ENCODE data around the gene RSU1.

Gene RSU1

DNA sequence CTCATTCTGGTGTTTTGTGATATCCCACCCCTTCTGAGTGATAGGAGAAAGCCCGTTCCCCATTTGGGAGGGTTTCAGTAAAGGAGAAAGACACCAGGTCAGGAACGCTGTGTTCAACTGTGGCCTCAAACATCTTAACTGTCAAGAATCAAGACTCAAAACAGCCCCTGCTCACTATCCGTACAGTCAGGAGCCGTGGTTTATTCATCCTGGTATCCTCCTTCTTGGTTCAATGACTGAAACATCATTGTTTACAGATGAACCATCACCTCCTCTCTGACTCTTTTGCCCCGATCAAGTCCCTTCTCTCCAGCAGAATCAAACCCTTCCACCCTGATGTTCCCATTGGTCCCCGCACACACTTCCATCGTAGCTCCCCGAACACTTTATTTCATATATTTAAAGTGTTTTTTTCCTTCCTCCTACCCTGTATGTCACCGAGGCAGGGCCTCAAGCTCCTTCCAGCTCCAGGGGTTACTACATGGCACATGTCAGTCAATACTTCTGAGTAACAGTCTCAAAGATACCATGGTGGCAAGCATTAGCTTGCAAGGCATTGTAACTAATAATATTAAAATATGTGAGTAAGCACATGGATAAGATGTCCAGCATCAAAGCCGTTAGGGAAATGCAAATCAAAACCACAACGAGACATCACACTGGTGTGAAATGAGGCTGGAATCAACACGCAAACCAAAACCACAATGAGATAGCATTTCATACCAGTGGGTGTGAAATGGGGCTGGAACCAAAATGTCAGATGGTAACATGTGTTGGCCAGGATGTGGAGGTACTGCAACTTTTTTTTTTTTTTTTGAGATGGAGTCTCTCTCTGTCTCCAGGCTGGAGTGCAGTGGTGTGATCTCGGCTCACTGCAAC, 170.8 kb downstream of the RSU1 start:
- no peak for DNase-seq (ENCODE audit: low read depth)
- TF ChIP-seq, protein P1, sequence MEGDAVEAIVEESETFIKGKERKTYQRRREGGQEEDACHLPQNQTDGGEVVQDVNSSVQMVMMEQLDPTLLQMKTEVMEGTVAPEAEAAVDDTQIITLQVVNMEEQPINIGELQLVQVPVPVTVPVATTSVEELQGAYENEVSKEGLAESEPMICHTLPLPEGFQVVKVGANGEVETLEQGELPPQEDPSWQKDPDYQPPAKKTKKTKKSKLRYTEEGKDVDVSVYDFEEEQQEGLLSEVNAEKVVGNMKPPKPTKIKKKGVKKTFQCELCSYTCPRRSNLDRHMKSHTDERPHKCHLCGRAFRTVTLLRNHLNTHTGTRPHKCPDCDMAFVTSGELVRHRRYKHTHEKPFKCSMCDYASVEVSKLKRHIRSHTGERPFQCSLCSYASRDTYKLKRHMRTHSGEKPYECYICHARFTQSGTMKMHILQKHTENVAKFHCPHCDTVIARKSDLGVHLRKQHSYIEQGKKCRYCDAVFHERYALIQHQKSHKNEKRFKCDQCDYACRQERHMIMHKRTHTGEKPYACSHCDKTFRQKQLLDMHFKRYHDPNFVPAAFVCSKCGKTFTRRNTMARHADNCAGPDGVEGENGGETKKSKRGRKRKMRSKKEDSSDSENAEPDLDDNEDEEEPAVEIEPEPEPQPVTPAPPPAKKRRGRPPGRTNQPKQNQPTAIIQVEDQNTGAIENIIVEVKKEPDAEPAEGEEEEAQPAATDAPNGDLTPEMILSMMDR (conservative IDR thresholded peaks at IDR 0.05; ENCODE audit: control insufficient read depth, insufficient read depth, low read depth, low read length), result no peak
- H3K4me3 ChIP-seq (ENCODE audit: control insufficient read depth, low read depth, low read length), result no peak overlapping the region

GRCh38 chr10:16644146-16644545, 173.1 kb downstream of the RSU1 start:
- TF ChIP-seq, protein P1 (conservative IDR thresholded peaks at IDR 0.05; ENCODE audit: control insufficient read depth, insufficient read depth, low read depth, low read length), result no peak
- H3K4me3 ChIP-seq (ENCODE audit: control insufficient read depth, low read depth, low read length), result no peak overlapping the region
- peak; percentile 54 for DNase-seq (ENCODE audit: low read depth)

DNA sequence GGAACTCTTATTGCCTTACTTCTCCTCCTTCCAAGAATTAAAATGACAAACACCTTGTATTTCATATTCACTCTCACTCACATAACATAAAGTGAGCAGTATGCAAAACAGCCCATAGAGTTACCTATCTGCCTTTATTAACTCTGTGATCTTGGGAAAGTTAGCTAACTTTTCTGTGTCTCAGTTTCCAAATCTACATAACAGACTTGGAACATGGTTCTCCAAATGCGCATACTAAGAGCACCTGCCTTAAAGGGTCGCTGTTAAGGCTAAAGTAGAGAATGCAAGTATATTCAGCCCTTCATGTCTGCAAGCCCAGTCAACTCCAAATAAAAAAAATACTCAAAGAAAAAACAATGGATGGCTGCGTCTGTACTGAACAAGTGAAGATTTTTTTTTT, 173.7 kb downstream of the RSU1 start:
- TF ChIP-seq, protein P1 (conservative IDR thresholded peaks at IDR 0.05; ENCODE audit: control insufficient read depth, insufficient read depth, low read depth, low read length), result no peak

GRCh38 chr10:16640153-16640552, 177.1 kb downstream of the RSU1 start:
- no peak overlapping the region for H3K4me3 ChIP-seq (ENCODE audit: control insufficient read depth, low read depth, low read length)
- no peak for DNase-seq (ENCODE audit: low read depth)
- TF ChIP-seq, protein P1 (conservative IDR thresholded peaks at IDR 0.05; ENCODE audit: control insufficient read depth, insufficient read depth, low read depth, low read length), result no peak

More for the DNA sequence above, 173.7 kb downstream of the RSU1 start:
- no peak overlapping the region for H3K4me3 ChIP-seq (ENCODE audit: control insufficient read depth, low read depth, low read length)
- DNase-seq (ENCODE audit: low read depth), result no peak

DNA sequence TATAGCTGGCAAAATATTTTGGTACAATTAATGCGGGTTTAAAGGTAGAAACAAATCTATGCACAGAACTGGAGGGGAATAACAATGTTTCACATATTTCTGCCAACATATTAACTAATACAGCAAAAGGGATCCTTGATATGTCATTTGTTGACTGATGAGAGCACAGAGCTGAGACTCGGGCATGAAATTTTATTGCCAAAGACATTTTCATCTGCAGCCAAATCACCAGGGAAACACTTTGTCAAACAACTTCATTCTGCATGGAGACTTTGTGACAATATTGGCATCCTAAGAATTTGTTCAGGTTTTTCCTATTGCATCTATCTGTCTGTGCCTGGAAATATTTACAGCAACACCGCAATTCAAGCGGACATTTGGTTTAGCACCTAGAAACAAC, 177.8 kb downstream of the RSU1 start:
- DNase-seq (ENCODE audit: low read depth), result no peak
- H3K4me3 ChIP-seq (ENCODE audit: control insufficient read depth, low read depth, low read length), result no peak overlapping the region
- TF ChIP-seq, protein P1 (conservative IDR thresholded peaks at IDR 0.05; ENCODE audit: control insufficient read depth, insufficient read depth, low read depth, low read length), result no peak

DNA sequence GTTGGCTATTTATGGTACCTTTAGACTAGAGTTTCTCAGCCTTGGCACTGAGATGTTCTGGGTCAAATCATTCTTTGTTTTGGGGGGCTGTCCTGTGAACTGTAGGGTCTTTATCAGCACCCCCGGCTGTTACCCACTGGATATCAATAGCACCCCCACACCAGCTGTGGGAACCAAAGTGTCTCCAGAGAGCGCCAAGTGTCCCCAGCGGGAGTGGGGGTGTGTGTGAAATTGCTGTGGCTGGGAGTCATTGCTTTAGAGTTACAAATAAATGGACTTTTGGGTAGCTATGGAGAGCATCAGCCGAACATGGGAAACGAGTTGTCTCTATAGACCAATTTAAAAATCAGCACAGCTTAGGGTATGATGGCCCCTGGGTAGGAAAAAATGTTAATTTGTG, 184.2 kb downstream of the RSU1 start:
- TF ChIP-seq, protein P1 (conservative IDR thresholded peaks at IDR 0.05; ENCODE audit: control insufficient read depth, insufficient read depth, low read depth, low read length), result no peak
- H3K4me3 ChIP-seq (ENCODE audit: control insufficient read depth, low read depth, low read length), result no peak overlapping the region
- DNase-seq (ENCODE audit: low read depth), result no peak

All from fibroblast of mammary gland (primary cell).